Body of pancreas (tissue), 4 donors: Measurements from ENCODE around the gene TUBA8. TPM values are rescaled to one million over a fixed set of nuclear protein-coding genes. Genes with fewer than 3 reads are reported as not detected.

Experiments used
- ATAC-seq: fragments of 150-250 bp; one replicate; pipeline ENCODE4 v1.9.1; 2016
- DNase-seq, 4 donors: peaks; one replicate each; pipeline ENCODE4 v3.0.0-alpha.2; 2019
- H3K27ac ChIP-seq, 4 donors: fragments of 200-600 bp; sonication (generic); 1 replicate in 3 of 4; 2 replicates in 1 of 4; pipeline versions ENCODE4 v1.5.1 to v1.6.1; 2016 to 2019; ENCODE audit warnings: mild to moderate bottlenecking in 1 of 4, mixed read lengths in 1 of 4, moderate library complexity in 1 of 4
- H3K27me3 ChIP-seq, 2 donors: fragments of 200-600 bp; sonication (generic); one replicate each; pipeline ENCODE4 v1.6.0; 2016; ENCODE audit warnings: mild to moderate bottlenecking in 1 of 2
- H3K36me3 ChIP-seq, 2 donors: fragments of 200-600 bp; sonication (generic); replicated peaks in 1 of 2; 2 replicates each; pipeline ENCODE4 v1.5.1; 2016; ENCODE audit warnings: low read depth in 2 of 2; ENCODE audit not compliant: insufficient read depth in 1 of 2
- H3K4me1 ChIP-seq: fragments of 200-600 bp; sonication (generic); one replicate; pipeline ENCODE4 v1.6.0; 2016
- H3K4me3 ChIP-seq, 2 donors: fragments of 200-600 bp; sonication (generic); 1 replicate in 1 of 2; 2 replicates in 1 of 2; pipeline ENCODE4 v1.5.1; 2016 to 2019
- H3K9me3 ChIP-seq, 3 donors: fragments of 200-600 bp; sonication (generic); 1 replicate in 2 of 3; 2 replicates in 1 of 3; pipeline ENCODE4 v1.5.1; 2016
- CTCF ChIP-seq, 7 experiments: fragments of 450-650 bp in 4 of 7; fragments of 200-600 bp in 3 of 7; sonication (generic) in 3 of 7; IDR thresholded peaks; one replicate each; pipeline ENCODE4 v1.5.1; 2016 to 2019; ENCODE audit warnings: antibody characterized with exemption in 7 of 7
- POLR2A ChIP-seq, 3 donors: fragments of 450-650 bp; IDR thresholded peaks; one replicate each; pipeline ENCODE4 v1.6.1; 2016; ENCODE audit warnings: antibody characterized with exemption in 3 of 3, mild to moderate bottlenecking in 2 of 3
- WGBS, 2 donors: methylation state at CpG; one replicate each; pipeline ENCODE4 v1.1.5; 2017; 5-methylcytosine and 5-hydroxymethylcytosine counted together
- intact Hi-C: fragments of 100-400 bp; cut with DNase I; formaldehyde crosslinking; loops from one replicate; pipeline ENCODE4 v1.15.1; 2023
- total RNA-seq, 2 donors: library from RNA; depleted of rRNA; stranded (reverse); fragments of >200 nt; gene quantifications; one replicate each; pipeline ENCODE4 v1.1.0, GENCODE V29; 2016

TUBA8 gene
- total RNA-seq, 2 donors from 2014 or later: 5.2 to 8.6 TPM

DNA sequence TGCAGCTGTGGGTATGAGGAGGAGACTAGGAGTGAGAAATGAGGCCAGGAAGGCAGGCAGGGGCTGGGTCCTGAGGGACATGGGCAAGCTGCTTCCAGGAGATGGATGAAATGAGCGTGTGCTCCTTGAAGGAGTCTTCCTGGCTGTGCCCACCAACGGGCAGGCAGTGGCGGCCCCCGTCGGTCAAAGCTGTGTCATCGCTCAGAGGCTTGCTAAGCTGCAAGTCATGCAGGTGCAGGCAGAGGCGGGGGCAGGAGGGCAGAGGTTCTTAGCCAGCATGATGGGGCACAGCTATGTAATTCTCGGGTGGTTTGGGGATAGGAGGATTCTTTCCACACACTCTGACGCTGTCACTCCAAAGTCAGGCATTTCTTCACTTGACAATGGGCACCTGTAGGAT is 45.4 kb upstream of the TUBA8 start:
- no peak for DNase-seq
- Histone ChIP-seq H3K36me3 (no peaks in the 10 kb centered on the region), H3K27me3 (no peaks in the 10 kb centered on the region), H3K9me3 (no peaks in the 10 kb centered on the region), H3K4me3 (no peak overlapping the region), H3K27ac (no peak overlapping the region), H3K4me1 (peaks cover 24% of the 10 kb centered on the region)
- 56 to 78% methylated on average over 9 of the region's 9 CpGs for WGBS, 2 donors
- intact Hi-C loops: loop anchor here (5.0 kb wide), 1 partner anchor 233 kb away; no protein-coding TSS in a partner anchor
- no peak for ATAC-seq
- TF ChIP-seq POLR2A (IDR thresholded peaks at IDR 0.05) (no peak), CTCF (IDR thresholded peaks at IDR 0.05) (no peak)

DNA sequence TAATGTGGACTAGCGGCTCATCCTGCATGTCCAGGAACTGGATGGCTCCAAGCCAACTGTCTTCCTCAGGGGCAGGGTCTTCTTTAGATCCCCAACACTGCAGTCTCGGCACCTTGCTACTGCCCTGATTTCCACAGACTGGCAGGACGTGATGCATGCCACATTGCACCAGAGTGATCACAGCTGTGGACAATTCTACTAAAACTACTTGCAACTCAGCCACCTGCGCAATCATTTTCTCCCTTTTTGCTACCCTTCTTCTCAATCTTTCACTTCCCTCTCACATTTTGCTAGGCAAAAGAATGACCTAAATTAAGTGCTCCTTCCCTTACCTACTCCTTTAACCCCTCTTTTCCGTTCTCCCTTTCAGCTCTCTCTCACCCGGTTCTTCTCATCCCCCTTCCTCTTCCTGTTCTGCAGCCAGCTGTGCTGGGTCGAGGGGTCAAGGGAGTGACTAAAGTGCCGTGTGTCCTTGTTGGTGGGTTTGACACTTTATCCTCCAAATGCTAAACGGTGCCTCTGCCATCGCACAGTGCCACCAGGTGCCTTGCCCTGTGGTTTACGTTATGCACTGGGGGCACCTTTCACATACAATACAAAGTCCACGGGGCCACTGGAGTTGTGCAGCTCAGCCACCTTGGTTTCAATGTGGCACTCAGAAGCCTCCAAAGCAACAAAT is 44.3 kb upstream of the TUBA8 start:
- no peak overlapping the region for H3K27ac ChIP-seq
- no peaks in the 10 kb centered on the region for H3K9me3 ChIP-seq
- H3K36me3 ChIP-seq: no peaks in the 10 kb centered on the region
- DNase-seq: no peak
- peaks cover 16% of the 10 kb centered on the region for H3K4me1 ChIP-seq
- 56 to 62% methylated on average over 11 to 12 of the region's 12 CpGs for WGBS, 2 donors
- no peaks in the 10 kb centered on the region for H3K27me3 ChIP-seq
- no peak overlapping the region for H3K4me3 ChIP-seq
- TF ChIP-seq POLR2A (IDR thresholded peaks at IDR 0.05): no peak
- intact Hi-C loops: loop anchor here (5.0 kb wide), 1 partner anchor 234 kb away; no protein-coding TSS in a partner anchor
- ATAC-seq: no peak

DNA sequence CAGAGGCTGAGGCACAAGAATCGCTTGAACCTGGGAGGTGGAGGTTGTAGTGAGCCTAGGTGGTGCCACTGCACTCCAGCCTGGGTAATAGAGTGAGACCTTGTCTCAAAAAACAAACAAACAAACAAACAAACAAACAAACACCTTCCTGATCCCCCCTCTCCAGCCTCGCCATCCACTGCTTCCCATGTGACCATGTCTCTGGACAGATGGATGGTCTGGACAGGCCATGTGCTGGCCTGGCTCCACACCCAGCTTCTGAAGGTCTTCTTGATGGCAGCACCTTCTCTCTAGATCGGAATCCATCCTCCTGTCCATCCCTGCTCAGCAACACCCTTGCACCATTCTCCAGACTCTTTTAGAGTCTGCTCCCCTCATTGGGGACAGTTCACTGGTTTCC is 43.5 kb upstream of the TUBA8 start:
- WGBS, 2 donors: 71 to 83% methylated on average over 3 of the region's 3 CpGs
- H3K9me3 ChIP-seq: no peaks in the 10 kb centered on the region
- no peaks in the 10 kb centered on the region for H3K27me3 ChIP-seq
- DNase-seq: no peak
- H3K4me3 ChIP-seq: no peak overlapping the region
- H3K36me3 ChIP-seq: no peaks in the 10 kb centered on the region
- intact Hi-C loops: loop anchor here (5.0 kb wide), 1 partner anchor 235 kb away; no protein-coding TSS in a partner anchor
- H3K27ac ChIP-seq: no peak overlapping the region
- TF ChIP-seq CTCF (IDR thresholded peaks at IDR 0.05) (no peak), POLR2A (IDR thresholded peaks at IDR 0.05) (no peak)
- ATAC-seq: no peak
- peaks cover 8% of the 10 kb centered on the region for H3K4me1 ChIP-seq

GRCh38 chr22:18067548-18068341 is 42.9 kb upstream of the TUBA8 start:
- H3K36me3 ChIP-seq: no peaks in the 10 kb centered on the region
- TF ChIP-seq POLR2A (IDR thresholded peaks at IDR 0.05) (no peak), CTCF (IDR thresholded peaks at IDR 0.05) (no peak)
- DNase-seq: no peak
- intact Hi-C loops: loop anchor here (5.0 kb wide), 1 partner anchor 235 kb away; no protein-coding TSS in a partner anchor
- H3K4me1 ChIP-seq: peaks cover 2% of the 10 kb centered on the region
- no peak overlapping the region for H3K27ac ChIP-seq
- ATAC-seq: no peak
- WGBS, 2 donors: 68 to 69% methylated on average over 13 to 14 of the region's 14 CpGs
- no peaks in the 10 kb centered on the region for H3K9me3 ChIP-seq
- H3K27me3 ChIP-seq: no peaks in the 10 kb centered on the region
- H3K4me3 ChIP-seq: no peak overlapping the region

GRCh38 chr22:18068381-18068988 is 42.1 kb upstream of the TUBA8 start:
- Histone ChIP-seq H3K27ac (no peak overlapping the region), H3K27me3 (no peaks in the 10 kb centered on the region), H3K9me3 (no peaks in the 10 kb centered on the region), H3K4me1 (no peaks in the 10 kb centered on the region), H3K36me3 (no peaks in the 10 kb centered on the region), H3K4me3 (no peak overlapping the region)
- TF ChIP-seq POLR2A (IDR thresholded peaks at IDR 0.05): no peak
- no peak for TF ChIP-seq CTCF (IDR thresholded peaks at IDR 0.05)
- DNase-seq: no peak
- ATAC-seq: no peak
- 54 to 75% methylated on average over 3 of the region's 3 CpGs for WGBS, 2 donors
- intact Hi-C loops: loop anchor here (5.0 kb wide), 1 partner anchor 236 kb away; no protein-coding TSS in a partner anchor
